GM23248 (cell line): ENCODE data around the gene ITGB2. TPM values are rescaled to one million over a fixed set of nuclear protein-coding genes. Genes with fewer than 3 reads are reported as not detected.

Experiments
- DNase-seq: peaks from one replicate; pipeline ENCODE4 v3.0.0-alpha.2; 2015
- H2AFZ ChIP-seq: fragments of 200-600 bp; sonication (generic); 2 replicates; pipeline ENCODE4 v1.6.1; 2016; ENCODE audit warnings: antibody characterized with exemption
- H3F3A ChIP-seq: fragments of 200-600 bp; sonication (generic); 2 replicates; pipeline ENCODE4 v1.6.1; 2016; ENCODE audit warnings: mild to moderate bottlenecking, antibody characterized with exemption, mixed run types; ENCODE audit not compliant: insufficient read depth
- H3K27ac ChIP-seq: fragments of 200-600 bp; sonication (generic); 2 replicates; pipeline ENCODE4 v1.5.1; 2016; ENCODE audit warnings: mild to moderate bottlenecking
- H3K27me3 ChIP-seq: fragments of 200-600 bp; sonication (generic); replicated peaks from 2 replicates; pipeline ENCODE4 v1.6.1; 2016; ENCODE audit warnings: mild to moderate bottlenecking; ENCODE audit not compliant: insufficient read depth
- H3K36me3 ChIP-seq: fragments of 200-600 bp; sonication (generic); 2 replicates; pipeline ENCODE4 v1.6.1; 2016; ENCODE audit warnings: low read depth, mild to moderate bottlenecking
- H3K4me1 ChIP-seq: fragments of 200-600 bp; sonication (generic); 2 replicates; pipeline ENCODE4 v1.6.1; 2016; ENCODE audit warnings: mild to moderate bottlenecking; ENCODE audit not compliant: insufficient read depth
- H3K4me2 ChIP-seq: fragments of 200-600 bp; sonication (generic); one replicate; pipeline ENCODE4 v1.6.1; 2016; ENCODE audit warnings: mild to moderate bottlenecking; ENCODE audit not compliant: unreplicated experiment
- H3K4me3 ChIP-seq: fragments of 200-600 bp; sonication (generic); 2 replicates; pipeline ENCODE4 v1.5.1; 2016; ENCODE audit warnings: mild to moderate bottlenecking
- H3K79me2 ChIP-seq: fragments of 200-600 bp; sonication (generic); 2 replicates; pipeline ENCODE4 v1.6.1; 2016; ENCODE audit warnings: mild to moderate bottlenecking; ENCODE audit not compliant: insufficient read depth
- H3K9ac ChIP-seq: fragments of 200-600 bp; sonication (generic); 2 replicates; pipeline ENCODE4 v1.6.1; 2016; ENCODE audit warnings: mild to moderate bottlenecking
- H3K9me2 ChIP-seq: fragments of 200-600 bp; sonication (generic); 2 replicates; pipeline ENCODE4 v1.6.1; 2016; ENCODE audit warnings: mixed run types, mild to moderate bottlenecking, moderate library complexity; ENCODE audit not compliant: insufficient read depth
- H3K9me3 ChIP-seq: fragments of 200-600 bp; sonication (generic); one replicate; pipeline ENCODE4 v1.6.1; 2017; ENCODE audit warnings: low read depth
- H4K20me1 ChIP-seq: fragments of 200-600 bp; sonication (generic); 2 replicates; pipeline ENCODE4 v1.6.0; 2016; ENCODE audit not compliant: insufficient read depth
- EZH2 ChIP-seq: fragments of 200-600 bp; sonication (generic); IDR thresholded peaks from 2 replicates; pipeline ENCODE4 v1.6.1; 2018; ENCODE audit warnings: antibody characterized with exemption, mild to moderate bottlenecking; ENCODE audit not compliant: insufficient read depth, poor library complexity, severe bottlenecking
- EZH2phosphoT487 ChIP-seq: fragments of 200-600 bp; sonication (generic); IDR thresholded peaks from 2 replicates; pipeline ENCODE4 v1.6.1; 2018; ENCODE audit warnings: antibody characterized with exemption, moderate library complexity, mild to moderate bottlenecking, low read depth; ENCODE audit not compliant: insufficient read depth
- WGBS, 2 experiments: methylation state at CpG; one replicate each; pipeline ENCODE4 v1.1.6; 2015 to 2017; ENCODE audit warnings: low lambda C conversion rate in 2 of 2, low coverage in 1 of 2; ENCODE audit errors: missing lambda C conversion rate in 2 of 2; 5-methylcytosine and 5-hydroxymethylcytosine counted together
- in situ Hi-C: fragments of 300-500 bp; cut with MboI; formaldehyde crosslinking; loops from 2 replicates; pipeline ENCODE4 v1.15.0; 2020
- polyA plus RNA-seq: library from polyadenylated mRNA; unstranded; fragments of >200 nt; fragmentation: Nextera tagmentation; extraction: Ambion mirVana; gene quantifications from 2 replicates; pipeline ENCODE4 v1.2.1, GENCODE V29; 2016
- total RNA-seq: library from RNA; depleted of rRNA; stranded (reverse); fragments of >200 nt; shearing (Covaris generic); gene quantifications from 2 replicates; pipeline ENCODE4 v1.2.3, GENCODE V29; 2014

Gene ITGB2
- total and polyA plus RNA-seq, 2 experiments from 2014 or later: 1.3 to 2.2 TPM

- Histone ChIP-seq H3K36me3 (peaks cover 15% of the 10 kb centered on the region; the same call in 1 of the 2 replicates), H3K27ac (peak overlapping the region; percentile 70), H3K9me3 (no peaks in the 10 kb centered on the region), H3K4me1 (peaks cover 63% of the 10 kb centered on the region), H3F3A (peaks cover 61% of the 10 kb centered on the region), H2AFZ (no peak overlapping the region), H3K4me3 (no peak overlapping the region), H3K4me2 (peak overlapping the region; percentile 95), H4K20me1 (peaks cover 10% of the 10 kb centered on the region; the same call in 1 of the 2 replicates), H3K9ac (no peak overlapping the region), H3K79me2 (peaks cover 100% of the 10 kb centered on the region), H3K27me3 (no peaks in the 10 kb centered on the region), H3K9me2 (no peaks in the 10 kb centered on the region)
- TF ChIP-seq EZH2phosphoT487 (no peak), EZH2 (no peak)
- in situ Hi-C loops: no loop called here
- DNase-seq: no peak
- WGBS, 2 experiments: 92% methylated on average over 12 of the region's 12 CpGs
Measured at GRCh38 chr21:44867999-44868700, 52.5 kb downstream of the ITGB2 start.

DNA sequence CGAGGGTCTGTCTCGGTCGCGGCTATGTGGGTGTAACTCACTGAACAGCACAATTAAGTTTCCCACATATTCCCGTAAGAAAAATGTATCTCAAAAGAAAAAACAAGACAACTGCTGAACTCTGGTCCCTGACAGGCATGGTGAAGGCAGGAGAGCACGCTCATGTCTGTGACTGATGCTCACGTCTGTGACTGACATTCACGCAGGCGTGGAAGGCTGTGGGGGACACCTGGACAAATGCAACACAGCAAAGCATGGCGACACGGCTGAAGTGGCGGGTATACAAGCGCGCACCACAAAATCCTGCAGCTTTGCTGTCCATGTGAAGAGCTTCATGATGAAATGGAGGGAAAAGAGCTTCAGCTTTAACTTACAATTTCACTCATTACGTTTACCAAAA is 53.2 kb downstream of the ITGB2 start:
- no peaks in the 10 kb centered on the region for H3K9me2 ChIP-seq
- H4K20me1 ChIP-seq: peaks cover 10% of the 10 kb centered on the region; the same call in 1 of the 2 replicates
- H3K27ac ChIP-seq: peak overlapping the region; percentile 70
- H3K9ac ChIP-seq: no peak overlapping the region
- in situ Hi-C loops: no loop called here
- H3K79me2 ChIP-seq: peaks cover 100% of the 10 kb centered on the region
- no peak overlapping the region for H3K4me2 ChIP-seq
- H2AFZ ChIP-seq: no peak overlapping the region
- H3K4me3 ChIP-seq: no peak overlapping the region
- peaks cover 58% of the 10 kb centered on the region for H3F3A ChIP-seq
- H3K9me3 ChIP-seq: no peaks in the 10 kb centered on the region
- DNase-seq: no peak
- TF ChIP-seq EZH2phosphoT487: no peak
- TF ChIP-seq EZH2: no peak
- H3K4me1 ChIP-seq: peaks cover 63% of the 10 kb centered on the region
- WGBS, 2 experiments: 90 to 93% methylated on average over 14 to 15 of the region's 15 CpGs
- H3K27me3 ChIP-seq: no peaks in the 10 kb centered on the region
- H3K36me3 ChIP-seq: peaks cover 18% of the 10 kb centered on the region

- no peak overlapping the region for H3K9ac ChIP-seq
- peaks cover 12% of the 10 kb centered on the region; the same call in 1 of the 2 replicates for H4K20me1 ChIP-seq
- 69 to 72% methylated on average over 7 of the region's 7 CpGs for WGBS, 2 experiments
- H3K79me2 ChIP-seq: peaks cover 100% of the 10 kb centered on the region
- H3K36me3 ChIP-seq: peaks cover 21% of the 10 kb centered on the region
- no peaks in the 10 kb centered on the region for H3K27me3 ChIP-seq
- peaks cover 63% of the 10 kb centered on the region for H3K4me1 ChIP-seq
- no peak overlapping the region; the same call in 1 of the 2 replicates for H3K4me3 ChIP-seq
- H3K9me3 ChIP-seq: no peaks in the 10 kb centered on the region
- peaks cover 53% of the 10 kb centered on the region for H3F3A ChIP-seq
- H3K4me2 ChIP-seq: peak overlapping the region; percentile 16
- DNase-seq: peak; percentile 34
- no peak overlapping the region for H2AFZ ChIP-seq
- in situ Hi-C loops: no loop called here
- no peaks in the 10 kb centered on the region for H3K9me2 ChIP-seq
- H3K27ac ChIP-seq: peak overlapping the region; percentile 70
- TF ChIP-seq EZH2phosphoT487 (no peak), EZH2 (no peak)
Measured at GRCh38 chr21:44866780-44867179, 53.9 kb downstream of the ITGB2 start.

DNA sequence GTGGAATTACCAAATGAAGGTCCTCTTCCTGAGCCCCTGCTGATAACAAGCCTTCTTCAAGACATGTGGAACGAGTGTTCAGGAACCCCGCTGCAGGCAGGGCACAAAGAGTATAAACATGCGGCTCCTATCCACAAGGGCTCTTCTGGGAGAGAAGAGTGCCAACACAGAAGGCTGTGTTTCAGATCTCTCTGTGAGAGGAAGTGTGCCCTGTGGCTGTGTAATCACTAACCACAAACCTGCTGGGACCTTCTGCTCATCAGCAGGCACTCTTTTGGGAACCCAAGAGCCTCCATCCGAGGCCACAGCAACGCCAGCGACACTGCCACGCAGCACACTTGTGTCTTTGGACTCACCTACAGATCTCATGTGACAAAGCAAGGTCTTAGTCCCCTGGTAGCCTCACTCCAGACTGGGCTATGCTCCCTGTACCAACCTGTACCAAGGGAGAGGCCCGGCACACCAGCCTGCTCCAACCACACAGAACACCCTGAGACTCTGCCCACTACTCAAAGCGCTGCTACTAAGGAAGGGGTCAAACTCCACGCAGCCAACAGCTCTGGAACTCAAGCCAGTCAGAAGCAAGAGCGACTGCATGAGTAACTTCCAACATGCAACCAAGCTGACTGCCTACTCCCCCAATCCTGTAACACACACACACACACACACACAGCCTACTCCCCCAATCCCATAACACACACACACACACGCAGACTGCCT is 55.0 kb downstream of the ITGB2 start:
- H3K4me2 ChIP-seq: no peak overlapping the region
- no peaks in the 10 kb centered on the region for H3K9me3 ChIP-seq
- H3K36me3 ChIP-seq: peaks cover 21% of the 10 kb centered on the region
- peaks cover 100% of the 10 kb centered on the region for H3K79me2 ChIP-seq
- H3K27me3 ChIP-seq: no peaks in the 10 kb centered on the region
- H3K27ac ChIP-seq: no peak overlapping the region
- H3K4me1 ChIP-seq: peaks cover 53% of the 10 kb centered on the region
- H3K4me3 ChIP-seq: no peak overlapping the region
- H3K9me2 ChIP-seq: no peaks in the 10 kb centered on the region
- 90 to 97% methylated on average over 11 to 12 of the region's 12 CpGs for WGBS, 2 experiments
- peaks cover 42% of the 10 kb centered on the region for H3F3A ChIP-seq
- DNase-seq: no peak
- H4K20me1 ChIP-seq: peaks cover 15% of the 10 kb centered on the region; the same call in 1 of the 2 replicates
- no peak overlapping the region for H3K9ac ChIP-seq
- in situ Hi-C loops: no loop called here
- H2AFZ ChIP-seq: no peak overlapping the region
- no peak for TF ChIP-seq EZH2phosphoT487
